Brain microvascular endothelial cell (primary cell): ENCODE results near the gene SDK1.

Experiments
- DNase-seq: peaks from one replicate; pipeline ENCODE4 v3.0.0-alpha.2; 2020
- H3K27ac ChIP-seq: fragments of 250-450 bp; sonication (Bioruptor Pico); 2 replicates; pipeline ENCODE4 v1.5.1; 2020; ENCODE audit warnings: mild to moderate bottlenecking, moderate library complexity
- H3K27me3 ChIP-seq: fragments of 250-450 bp; sonication (Bioruptor Pico); replicated peaks from 2 replicates; pipeline ENCODE4 v1.5.1; 2020; ENCODE audit warnings: mild to moderate bottlenecking
- H3K36me3 ChIP-seq: fragments of 250-450 bp; sonication (Bioruptor Pico); replicated peaks from 2 replicates; pipeline ENCODE4 v1.5.1; 2020; ENCODE audit warnings: mild to moderate bottlenecking
- H3K4me3 ChIP-seq: 2 replicates; pipeline ENCODE4 v1.5.1; 2011; ENCODE audit warnings: low read depth, mild to moderate bottlenecking, control low read depth, low read length, moderate library complexity
- CTCF ChIP-seq: IDR thresholded peaks from 2 replicates; pipeline ENCODE4 v1.5.1; 2011; ENCODE audit warnings: low read depth, mild to moderate bottlenecking, moderate library complexity, low read length, control low read depth, inconsistent platforms; ENCODE audit errors: missing control alignments
- in situ Hi-C: cut with HindIII; loops from 2 replicates; pipeline ENCODE4 v1.10.0; 2017; ENCODE audit warnings: low sequenced_read_pairs, low pct_ligation_motif_present

SDK1 gene

GRCh38 chr7:4015371-4015770 lies 714.3 kb downstream of the SDK1 start:
- no peak for TF ChIP-seq CTCF
- DNase-seq, result no peak
- Histone ChIP-seq H3K4me3 (no peak overlapping the region), H3K27ac (no peak overlapping the region), H3K27me3 (no peaks in the 10 kb centered on the region), H3K36me3 (no peaks in the 10 kb centered on the region)
- in situ Hi-C loops, result no loop called here

- TF ChIP-seq CTCF, result no peak
- H3K36me3 ChIP-seq, result no peaks in the 10 kb centered on the region
- in situ Hi-C loops, result no loop called here
These were observed 714.9 kb downstream of the SDK1 start for GRCh38 chr7:4015996-4016395.

GRCh38 chr7:4017081-4017480 lies 716.0 kb downstream of the SDK1 start:
- no peak for TF ChIP-seq CTCF
- no peak for DNase-seq
- no peaks in the 10 kb centered on the region for H3K36me3 ChIP-seq
- H3K4me3 ChIP-seq, result no peak overlapping the region
- no peaks in the 10 kb centered on the region for H3K27me3 ChIP-seq
- no peak overlapping the region for H3K27ac ChIP-seq
- in situ Hi-C loops, result no loop called here

More at GRCh38 chr7:4015996-4016395, 714.9 kb downstream of the SDK1 start:
- Histone ChIP-seq H3K4me3 (no peak overlapping the region), H3K27me3 (no peaks in the 10 kb centered on the region), H3K27ac (no peak overlapping the region)
- no peak for DNase-seq

- Histone ChIP-seq H3K27ac (no peak overlapping the region), H3K27me3 (no peaks in the 10 kb centered on the region), H3K36me3 (no peaks in the 10 kb centered on the region), H3K4me3 (no peak overlapping the region)
- in situ Hi-C loops, result no loop called here
- no peak for TF ChIP-seq CTCF
- no peak for DNase-seq
These were observed 716.7 kb downstream of the SDK1 start for GRCh38 chr7:4017785-4018184.

GRCh38 chr7:4018601-4019316 lies 717.7 kb downstream of the SDK1 start:
- H3K36me3 ChIP-seq, result no peaks in the 10 kb centered on the region
- H3K27me3 ChIP-seq, result no peaks in the 10 kb centered on the region
- no peak for DNase-seq
- H3K4me3 ChIP-seq, result no peak overlapping the region
- H3K27ac ChIP-seq, result no peak overlapping the region
- in situ Hi-C loops, result no loop called here
- no peak for TF ChIP-seq CTCF

- no peak overlapping the region for H3K4me3 ChIP-seq
- in situ Hi-C loops, result no loop called here
- no peak for TF ChIP-seq CTCF
These were observed 719.0 kb downstream of the SDK1 start for GRCh38 chr7:4020086-4020485.

More at GRCh38 chr7:4020086-4020485, 719.0 kb downstream of the SDK1 start:
- Histone ChIP-seq H3K36me3 (no peaks in the 10 kb centered on the region), H3K27me3 (no peaks in the 10 kb centered on the region), H3K27ac (no peak overlapping the region)
- DNase-seq, result no peak
